HG03103 (cell line): Measurements from ENCODE around the gene RIGI.
"Not testable (repeated sequence)": the region's sequence is repeated elsewhere in the genome, so short reads cannot be mapped to it uniquely, and the experiment has no call there.

Source experiments
- ATAC-seq: cut with Tn5 transposase; IDR thresholded peaks from one replicate; pipeline ENCODE4 v1.9.1; 2021; ENCODE audit warnings: low read depth; ENCODE audit not compliant: unreplicated experiment

Gene RIGI

GRCh38 chr9:32533336-32533735 is 7.3 kb upstream of the RIGI start:
- ATAC-seq: no peak

DNA sequence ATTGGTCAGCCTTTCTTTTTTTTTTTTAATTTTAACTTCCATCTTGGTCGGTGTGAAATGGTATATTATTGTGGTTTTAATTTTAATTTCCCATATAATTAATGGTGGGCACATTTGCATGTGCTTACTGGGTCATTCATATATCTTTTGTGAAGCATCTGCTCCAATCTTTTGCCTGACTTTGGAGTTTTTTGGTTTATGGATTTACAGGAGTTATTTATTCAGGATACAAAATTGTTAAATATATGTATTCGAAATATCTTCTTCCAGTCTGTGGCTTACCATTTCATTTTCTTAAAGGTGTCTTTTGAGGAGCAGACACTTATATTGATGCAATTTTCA is 682 bp upstream of the RIGI start:
- no peak for ATAC-seq

DNA sequence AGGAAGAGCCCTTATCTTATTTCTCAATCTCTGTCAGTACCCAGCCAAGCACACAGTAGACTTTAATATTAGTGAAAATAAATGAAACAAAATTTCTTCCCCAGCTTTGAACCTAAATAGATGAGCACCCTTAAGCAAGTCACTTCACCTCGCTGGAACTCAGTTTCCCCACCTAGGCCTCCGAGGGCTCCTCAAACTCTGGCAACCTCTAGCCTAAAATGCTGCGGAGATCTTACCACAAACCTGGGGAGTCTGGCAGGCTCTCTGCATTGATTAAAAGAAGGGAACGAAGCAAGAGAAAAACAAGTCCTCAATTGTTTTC is 326 bp downstream of the RIGI start:
- peak; percentile 10 for ATAC-seq

DNA sequence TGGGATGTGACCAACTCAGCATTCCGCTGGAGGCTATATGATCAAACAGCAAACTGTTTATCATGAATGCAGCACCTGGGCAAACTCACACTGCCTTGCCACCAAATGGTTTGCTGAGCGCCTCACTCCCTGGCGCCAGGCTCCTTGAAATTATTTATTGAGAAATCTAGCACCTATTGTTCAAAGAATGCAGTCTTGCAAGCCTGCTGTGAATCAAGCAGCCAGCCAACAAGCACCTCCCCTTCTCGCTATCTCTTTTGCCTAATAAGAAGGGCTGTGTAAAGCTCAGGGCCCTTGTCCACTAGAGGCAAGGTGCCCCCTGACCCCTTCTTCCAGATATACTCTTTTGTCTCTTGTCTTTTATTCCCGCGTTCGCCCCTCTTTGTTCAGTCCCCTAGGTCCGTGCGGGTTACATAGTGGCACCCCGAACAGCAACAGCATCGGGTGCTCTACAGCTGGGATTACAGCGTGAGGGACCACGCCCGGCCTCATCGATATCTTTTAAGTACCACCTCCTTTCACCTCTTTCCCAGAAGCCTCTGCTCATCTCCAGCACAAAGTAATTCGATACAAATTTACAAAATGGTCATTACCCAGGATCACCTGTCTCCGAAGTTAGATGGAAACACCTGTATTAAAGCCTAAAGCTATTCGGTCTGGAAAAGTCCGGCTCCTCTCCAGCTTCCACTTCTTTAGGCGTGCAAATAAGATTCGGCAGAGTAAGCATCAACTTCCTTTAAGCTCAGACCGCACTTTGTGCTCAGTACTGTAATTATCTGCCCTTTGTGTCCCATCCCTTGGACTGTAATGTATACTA is 896 bp downstream of the RIGI start:
- peak; percentile 21 for ATAC-seq

DNA sequence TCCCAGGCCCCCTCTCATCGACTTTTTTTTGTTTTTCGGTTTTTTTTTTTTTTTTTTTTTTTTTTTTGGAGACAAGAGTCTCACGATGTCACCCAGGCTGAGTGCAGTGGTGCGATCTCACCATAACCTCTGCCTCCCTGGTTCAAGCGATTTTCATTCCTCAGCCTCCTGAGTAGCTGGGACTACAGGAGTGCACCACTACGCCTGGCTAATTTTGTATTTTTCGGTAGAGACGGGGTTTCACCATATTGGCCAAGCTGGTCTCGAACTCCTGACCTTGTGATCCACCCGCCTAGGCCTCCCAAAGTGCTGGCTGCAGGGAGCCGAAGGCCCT is 1.5 kb downstream of the RIGI start:
- ATAC-seq: not testable (repeated sequence)

DNA sequence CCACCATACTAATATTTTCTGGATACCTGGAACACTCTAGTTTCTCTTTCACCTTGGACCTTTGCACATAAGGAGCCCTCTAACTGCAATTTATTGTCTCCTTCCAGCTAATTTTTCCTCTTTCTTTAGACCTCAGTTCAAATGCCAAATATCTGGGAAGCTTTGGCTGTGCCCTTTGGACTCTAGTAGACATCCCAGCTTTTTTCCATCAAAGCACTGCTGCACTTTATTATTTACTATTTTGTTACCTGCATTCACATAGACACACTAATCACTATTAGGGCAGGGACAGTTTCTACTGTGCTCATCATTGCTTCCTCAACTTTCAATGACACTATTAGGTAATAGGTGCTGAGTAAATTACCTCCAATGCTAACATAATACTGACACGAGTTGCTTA is 2.1 kb downstream of the RIGI start:
- no peak for ATAC-seq

- no peak for ATAC-seq
Observed at GRCh38 chr9:32518276-32518675, 7.7 kb downstream of the RIGI start.

- no peak for ATAC-seq
Observed at GRCh38 chr9:32516241-32516640, 9.8 kb downstream of the RIGI start.

DNA sequence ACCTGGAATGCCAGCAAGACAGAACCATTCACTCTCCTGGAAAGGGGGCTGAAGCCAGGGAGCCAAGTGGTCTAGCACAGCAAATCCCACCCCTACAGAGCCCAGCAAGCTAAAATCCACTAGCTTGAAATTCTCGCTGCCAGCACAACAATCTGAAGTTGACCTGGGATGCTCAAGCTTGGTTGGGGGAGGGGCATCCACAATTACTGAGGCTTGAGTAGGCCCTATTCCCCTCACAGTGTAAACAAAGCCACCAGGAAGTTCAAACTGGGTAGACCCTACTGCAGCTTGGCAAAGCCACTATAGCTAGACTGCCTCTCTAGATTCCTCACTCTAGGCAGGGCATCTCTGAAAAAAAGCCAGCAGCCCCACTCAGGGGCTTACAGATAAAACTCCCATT is 17.3 kb downstream of the RIGI start:
- ATAC-seq: no peak

DNA sequence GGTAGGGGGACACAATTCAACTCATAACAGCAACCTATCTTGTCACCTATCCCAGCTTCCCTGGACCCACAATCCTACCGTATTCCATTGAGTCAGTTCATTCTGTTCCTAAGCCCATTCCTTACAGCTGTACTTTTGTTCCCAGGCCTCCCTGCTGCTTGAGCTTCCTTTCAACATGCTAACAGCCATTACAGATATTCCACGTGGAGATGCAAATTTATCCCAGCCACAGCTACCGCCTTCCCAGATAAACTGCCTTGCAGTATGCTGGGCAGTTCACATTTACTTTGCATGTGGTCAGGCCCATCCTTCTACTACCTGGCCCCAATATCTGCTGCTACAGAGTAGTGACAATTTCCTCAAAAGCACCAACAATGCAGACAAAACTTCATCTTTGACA is 23.0 kb downstream of the RIGI start:
- ATAC-seq: no peak

GRCh38 chr9:32502464-32502863 is 23.5 kb downstream of the RIGI start:
- no peak for ATAC-seq

DNA sequence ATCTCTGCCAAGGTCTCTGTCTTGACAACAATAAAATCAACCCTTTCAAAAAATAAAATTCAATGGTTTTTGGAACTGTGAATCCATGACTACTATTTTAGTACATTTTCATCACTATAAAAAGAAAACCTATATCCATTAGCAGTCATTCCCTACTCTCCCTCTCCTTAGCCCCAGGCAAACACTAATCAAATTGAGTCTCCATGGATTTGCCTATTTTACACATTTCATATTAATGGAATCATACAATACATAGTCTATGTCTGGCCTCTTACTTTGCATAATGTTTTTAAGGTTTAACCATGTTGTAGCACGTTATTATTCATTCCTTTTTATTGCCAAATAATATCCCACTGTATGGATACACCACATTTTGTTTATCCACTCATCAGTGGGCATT is 24.1 kb downstream of the RIGI start:
- ATAC-seq: no peak

DNA sequence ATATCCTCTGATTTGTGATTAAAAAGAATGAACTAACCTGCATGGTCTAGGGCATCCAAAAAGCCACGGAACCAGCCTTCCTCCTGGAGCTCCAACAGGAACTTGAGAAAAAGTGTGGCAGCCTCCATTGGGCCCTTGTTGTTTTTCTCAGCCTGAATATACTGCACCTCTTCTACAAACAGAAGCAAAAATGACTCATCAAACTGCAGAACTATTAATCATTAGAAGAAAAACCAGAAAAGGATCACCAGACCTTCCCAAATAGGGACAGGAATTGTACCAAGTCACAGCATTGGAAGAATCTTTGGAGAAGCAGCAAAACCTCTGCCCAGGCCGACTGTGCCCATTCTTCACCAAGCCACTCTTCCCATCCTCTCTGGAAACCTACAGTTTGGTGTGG is 25.2 kb downstream of the RIGI start:
- no peak for ATAC-seq

- no peak for ATAC-seq
Observed at GRCh38 chr9:32497921-32498320, 28.1 kb downstream of the RIGI start.

DNA sequence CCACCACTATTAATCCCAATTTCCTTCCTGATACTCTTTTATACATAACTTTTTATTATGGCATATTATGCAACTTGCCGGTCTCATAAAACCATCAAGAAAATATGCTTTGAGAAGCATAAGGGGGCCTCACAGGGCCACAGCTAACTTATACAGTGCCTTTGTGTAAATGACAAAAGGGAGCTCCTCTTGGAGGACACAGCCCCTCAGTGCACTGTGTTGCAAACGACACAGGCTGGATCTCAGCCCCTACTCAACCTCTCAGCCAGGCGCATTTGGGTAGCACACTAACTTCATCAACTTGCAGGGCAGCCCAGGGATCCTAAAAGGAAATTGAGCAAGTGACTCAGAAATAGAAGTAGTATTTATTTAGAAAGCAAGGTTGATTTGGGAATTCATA is 35.4 kb downstream of the RIGI start:
- no peak for ATAC-seq

- ATAC-seq: no peak
Observed at GRCh38 chr9:32487981-32488380, 38.0 kb downstream of the RIGI start.

DNA sequence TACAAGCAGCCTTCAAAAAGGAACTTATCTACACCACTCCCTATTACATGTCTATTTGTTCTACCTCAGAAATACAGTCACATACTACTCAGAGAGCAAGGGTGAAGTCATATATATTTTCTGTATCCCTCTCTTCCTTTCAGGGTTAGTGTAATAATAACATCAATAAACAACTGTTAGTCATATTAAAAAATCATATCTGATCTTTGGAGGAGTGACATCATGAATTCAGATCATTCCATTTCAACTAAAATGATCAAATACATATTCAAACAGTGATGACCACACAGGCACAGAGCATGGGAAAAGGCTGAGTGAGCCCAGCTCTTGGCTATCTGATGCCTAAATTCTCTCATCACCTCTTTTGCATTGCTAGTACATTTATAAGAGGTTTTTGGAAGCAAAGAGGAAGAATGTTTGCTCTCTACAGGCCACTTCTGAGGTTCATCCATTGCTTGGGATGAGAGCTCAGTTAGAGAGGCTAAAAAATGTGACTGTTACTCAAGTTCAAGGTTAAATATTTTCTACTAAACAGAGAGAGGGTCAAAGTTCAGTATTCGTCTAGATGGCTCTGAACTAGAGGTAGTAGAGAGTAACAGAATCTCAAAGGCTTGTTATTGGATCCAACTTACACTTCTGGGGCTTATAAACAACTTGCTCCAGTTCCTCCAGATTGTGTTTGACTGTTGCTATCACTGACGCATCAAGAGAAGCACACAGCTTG is 39.0 kb downstream of the RIGI start:
- no peak for ATAC-seq

- ATAC-seq: no peak
Observed at GRCh38 chr9:32483343-32483742, 42.7 kb downstream of the RIGI start.
